MM.1S (cell line): ENCODE measurements around the gene ARFGEF3.

Source experiments
- EZH2 ChIP-seq: fragments of 300-600 bp; sonication (generic); optimal IDR thresholded peaks from 2 replicates; pipeline ENCODE3; 2017; ENCODE audit warnings: low read depth, mild to moderate bottlenecking, antibody characterized with exemption, low read length, mixed read lengths
- EZH2phosphoT487 ChIP-seq: fragments of 300-600 bp; sonication (generic); IDR thresholded peaks from 2 replicates; pipeline ENCODE4 v1.6.1; 2018; ENCODE audit warnings: antibody characterized with exemption, low read length
- TF ChIP-seq, protein P1 (sequence below): fragments of 300-600 bp; sonication (generic); IDR thresholded peaks from 2 replicates; pipeline ENCODE4 v1.5.1; 2016; ENCODE audit warnings: antibody characterized with exemption, low read length, mixed read lengths

DNA sequence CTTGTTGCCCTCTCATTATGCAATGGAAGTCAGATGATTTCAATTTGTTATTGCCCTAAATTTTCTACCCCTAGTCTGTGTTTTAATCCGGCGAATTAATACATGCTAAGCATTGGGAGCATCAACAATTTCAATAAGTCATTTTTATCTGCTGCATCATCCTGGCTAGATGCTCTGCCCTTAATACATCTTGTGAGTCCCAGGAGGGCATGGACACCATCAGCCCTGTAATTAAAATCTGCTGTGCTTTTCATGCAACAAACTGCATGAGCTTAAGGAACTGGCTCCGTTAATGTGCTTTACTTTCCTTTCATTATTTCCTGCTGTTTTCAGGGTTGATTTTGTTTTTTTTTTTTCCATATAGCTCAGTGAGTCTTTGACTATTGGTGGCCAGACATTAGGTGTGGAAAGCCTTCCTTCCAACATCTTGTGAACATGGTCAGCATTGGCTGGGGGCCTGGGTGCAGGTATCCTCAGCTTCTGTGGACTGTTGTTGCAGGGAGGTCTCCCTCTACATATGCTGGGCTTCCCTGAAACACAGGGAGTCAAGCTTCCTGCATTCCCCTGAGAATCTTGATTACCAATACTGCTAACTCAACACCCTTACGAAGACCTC, 65.1 kb downstream of the ARFGEF3 start:
- TF ChIP-seq, protein P1, sequence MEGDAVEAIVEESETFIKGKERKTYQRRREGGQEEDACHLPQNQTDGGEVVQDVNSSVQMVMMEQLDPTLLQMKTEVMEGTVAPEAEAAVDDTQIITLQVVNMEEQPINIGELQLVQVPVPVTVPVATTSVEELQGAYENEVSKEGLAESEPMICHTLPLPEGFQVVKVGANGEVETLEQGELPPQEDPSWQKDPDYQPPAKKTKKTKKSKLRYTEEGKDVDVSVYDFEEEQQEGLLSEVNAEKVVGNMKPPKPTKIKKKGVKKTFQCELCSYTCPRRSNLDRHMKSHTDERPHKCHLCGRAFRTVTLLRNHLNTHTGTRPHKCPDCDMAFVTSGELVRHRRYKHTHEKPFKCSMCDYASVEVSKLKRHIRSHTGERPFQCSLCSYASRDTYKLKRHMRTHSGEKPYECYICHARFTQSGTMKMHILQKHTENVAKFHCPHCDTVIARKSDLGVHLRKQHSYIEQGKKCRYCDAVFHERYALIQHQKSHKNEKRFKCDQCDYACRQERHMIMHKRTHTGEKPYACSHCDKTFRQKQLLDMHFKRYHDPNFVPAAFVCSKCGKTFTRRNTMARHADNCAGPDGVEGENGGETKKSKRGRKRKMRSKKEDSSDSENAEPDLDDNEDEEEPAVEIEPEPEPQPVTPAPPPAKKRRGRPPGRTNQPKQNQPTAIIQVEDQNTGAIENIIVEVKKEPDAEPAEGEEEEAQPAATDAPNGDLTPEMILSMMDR = no peak
- TF ChIP-seq EZH2phosphoT487 (no peak), EZH2 (no peak)
